ENCODE measurements around the gene RNASE12.

DNA sequence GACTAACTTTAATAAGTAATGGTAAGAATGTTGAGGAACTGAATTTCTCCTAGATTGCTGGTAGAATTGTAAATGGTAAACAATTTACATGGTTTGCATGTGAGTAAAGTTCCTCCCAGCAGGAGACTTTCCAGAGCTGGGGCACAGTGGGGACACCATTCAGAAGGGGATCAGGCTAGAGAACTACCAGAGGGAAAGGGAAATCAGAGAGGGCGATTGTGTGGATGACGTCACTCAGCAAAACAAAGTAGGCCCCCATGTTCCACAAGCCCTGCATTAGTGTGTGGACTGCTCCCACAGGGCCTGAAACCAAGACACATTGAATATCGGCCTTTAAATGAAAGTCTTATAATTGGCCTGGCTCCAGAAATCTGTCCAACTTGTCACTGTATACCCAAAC lies 12.9 kb downstream of the RNASE12 start:
- TF ChIP-seq, protein P1, sequence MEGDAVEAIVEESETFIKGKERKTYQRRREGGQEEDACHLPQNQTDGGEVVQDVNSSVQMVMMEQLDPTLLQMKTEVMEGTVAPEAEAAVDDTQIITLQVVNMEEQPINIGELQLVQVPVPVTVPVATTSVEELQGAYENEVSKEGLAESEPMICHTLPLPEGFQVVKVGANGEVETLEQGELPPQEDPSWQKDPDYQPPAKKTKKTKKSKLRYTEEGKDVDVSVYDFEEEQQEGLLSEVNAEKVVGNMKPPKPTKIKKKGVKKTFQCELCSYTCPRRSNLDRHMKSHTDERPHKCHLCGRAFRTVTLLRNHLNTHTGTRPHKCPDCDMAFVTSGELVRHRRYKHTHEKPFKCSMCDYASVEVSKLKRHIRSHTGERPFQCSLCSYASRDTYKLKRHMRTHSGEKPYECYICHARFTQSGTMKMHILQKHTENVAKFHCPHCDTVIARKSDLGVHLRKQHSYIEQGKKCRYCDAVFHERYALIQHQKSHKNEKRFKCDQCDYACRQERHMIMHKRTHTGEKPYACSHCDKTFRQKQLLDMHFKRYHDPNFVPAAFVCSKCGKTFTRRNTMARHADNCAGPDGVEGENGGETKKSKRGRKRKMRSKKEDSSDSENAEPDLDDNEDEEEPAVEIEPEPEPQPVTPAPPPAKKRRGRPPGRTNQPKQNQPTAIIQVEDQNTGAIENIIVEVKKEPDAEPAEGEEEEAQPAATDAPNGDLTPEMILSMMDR (IDR thresholded peaks at IDR 0.05) = no peak
- TF ChIP-seq POLR2A (IDR thresholded peaks at IDR 0.05) = no peak
